Tibial nerve (tissue), 4 donors: ENCODE measurements around the gene RANBP10.

Experiments used
- EP300 ChIP-seq, 2 donors: sonication (generic); formaldehyde crosslinking; IDR thresholded peaks; one replicate each; pipeline ENCODE4 v1.6.1; 2017; ENCODE audit warnings: antibody characterized with exemption in 2 of 2, mild to moderate bottlenecking in 1 of 2
- POLR2A ChIP-seq, 2 donors: fragments of 450-650 bp; IDR thresholded peaks; one replicate each; pipeline ENCODE4 v1.6.1; 2017; ENCODE audit warnings: antibody characterized with exemption in 2 of 2, mild to moderate bottlenecking in 2 of 2, moderate library complexity in 2 of 2
- TF ChIP-seq, protein P1 (sequence below), 5 experiments: fragments of 200-600 bp in 3 of 5; fragments of 450-650 bp in 2 of 5; sonication (generic) in 3 of 5; IDR thresholded peaks; one replicate each; pipeline ENCODE4 v1.5.1; 2016 to 2019; ENCODE audit warnings: antibody characterized with exemption in 5 of 5, mild to moderate bottlenecking in 3 of 5, moderate library complexity in 2 of 5

DNA sequence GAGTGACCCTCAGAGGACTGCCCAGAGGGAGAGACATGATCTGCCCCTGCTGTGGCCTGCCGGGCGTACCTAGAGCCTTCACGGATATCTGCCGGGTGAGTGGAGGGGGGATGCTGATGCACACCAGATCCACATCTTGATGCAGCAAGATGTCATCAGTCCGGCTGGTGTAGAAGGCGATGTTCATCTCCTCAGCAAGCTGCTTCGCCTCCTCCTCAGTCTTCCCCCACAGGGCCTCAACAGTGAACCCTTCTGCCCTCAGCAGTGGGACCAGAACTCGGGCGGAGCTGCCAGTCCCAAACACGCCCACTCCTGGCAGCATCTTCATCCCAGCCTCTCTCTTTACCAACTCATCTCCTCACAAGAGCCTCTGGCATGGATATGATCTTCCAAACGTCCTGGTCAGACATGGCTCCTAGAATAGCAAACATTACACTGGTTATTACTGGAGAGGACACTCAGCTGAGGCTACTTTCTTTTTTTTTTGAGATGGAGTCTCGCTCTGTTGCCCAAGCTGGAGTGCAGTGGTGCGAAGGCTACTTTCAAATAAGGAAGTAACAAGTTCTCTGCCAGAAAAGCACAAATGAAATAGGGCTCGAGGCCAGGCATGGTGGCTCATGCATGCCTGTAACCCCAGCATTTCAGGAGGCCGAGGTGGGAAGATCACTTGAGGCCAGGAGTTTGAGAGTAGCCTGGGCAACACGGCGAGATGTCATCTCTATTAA lies 120.8 kb downstream of the RANBP10 start:
- TF ChIP-seq EP300 (IDR thresholded peaks at IDR 0.05), result no peak
- TF ChIP-seq, protein P1, sequence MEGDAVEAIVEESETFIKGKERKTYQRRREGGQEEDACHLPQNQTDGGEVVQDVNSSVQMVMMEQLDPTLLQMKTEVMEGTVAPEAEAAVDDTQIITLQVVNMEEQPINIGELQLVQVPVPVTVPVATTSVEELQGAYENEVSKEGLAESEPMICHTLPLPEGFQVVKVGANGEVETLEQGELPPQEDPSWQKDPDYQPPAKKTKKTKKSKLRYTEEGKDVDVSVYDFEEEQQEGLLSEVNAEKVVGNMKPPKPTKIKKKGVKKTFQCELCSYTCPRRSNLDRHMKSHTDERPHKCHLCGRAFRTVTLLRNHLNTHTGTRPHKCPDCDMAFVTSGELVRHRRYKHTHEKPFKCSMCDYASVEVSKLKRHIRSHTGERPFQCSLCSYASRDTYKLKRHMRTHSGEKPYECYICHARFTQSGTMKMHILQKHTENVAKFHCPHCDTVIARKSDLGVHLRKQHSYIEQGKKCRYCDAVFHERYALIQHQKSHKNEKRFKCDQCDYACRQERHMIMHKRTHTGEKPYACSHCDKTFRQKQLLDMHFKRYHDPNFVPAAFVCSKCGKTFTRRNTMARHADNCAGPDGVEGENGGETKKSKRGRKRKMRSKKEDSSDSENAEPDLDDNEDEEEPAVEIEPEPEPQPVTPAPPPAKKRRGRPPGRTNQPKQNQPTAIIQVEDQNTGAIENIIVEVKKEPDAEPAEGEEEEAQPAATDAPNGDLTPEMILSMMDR (IDR thresholded peaks at IDR 0.05), result no peak
- no peak for TF ChIP-seq POLR2A (IDR thresholded peaks at IDR 0.05)
